ENCODE measurements around the gene NEK3. TPM values are rescaled to one million over a fixed set of nuclear protein-coding genes. Genes with fewer than 3 reads are reported as not detected.
"Not testable (repeated sequence)": the region's sequence is repeated elsewhere in the genome, so short reads cannot be mapped to it uniquely, and the experiment has no call there.

The NEK3 gene
- 6.7 and 6.9 TPM in 2 replicates for total RNA-seq (2014; rRNA removed; shearing (Covaris generic); ENCODE audit: low replicate concordance)

DNA sequence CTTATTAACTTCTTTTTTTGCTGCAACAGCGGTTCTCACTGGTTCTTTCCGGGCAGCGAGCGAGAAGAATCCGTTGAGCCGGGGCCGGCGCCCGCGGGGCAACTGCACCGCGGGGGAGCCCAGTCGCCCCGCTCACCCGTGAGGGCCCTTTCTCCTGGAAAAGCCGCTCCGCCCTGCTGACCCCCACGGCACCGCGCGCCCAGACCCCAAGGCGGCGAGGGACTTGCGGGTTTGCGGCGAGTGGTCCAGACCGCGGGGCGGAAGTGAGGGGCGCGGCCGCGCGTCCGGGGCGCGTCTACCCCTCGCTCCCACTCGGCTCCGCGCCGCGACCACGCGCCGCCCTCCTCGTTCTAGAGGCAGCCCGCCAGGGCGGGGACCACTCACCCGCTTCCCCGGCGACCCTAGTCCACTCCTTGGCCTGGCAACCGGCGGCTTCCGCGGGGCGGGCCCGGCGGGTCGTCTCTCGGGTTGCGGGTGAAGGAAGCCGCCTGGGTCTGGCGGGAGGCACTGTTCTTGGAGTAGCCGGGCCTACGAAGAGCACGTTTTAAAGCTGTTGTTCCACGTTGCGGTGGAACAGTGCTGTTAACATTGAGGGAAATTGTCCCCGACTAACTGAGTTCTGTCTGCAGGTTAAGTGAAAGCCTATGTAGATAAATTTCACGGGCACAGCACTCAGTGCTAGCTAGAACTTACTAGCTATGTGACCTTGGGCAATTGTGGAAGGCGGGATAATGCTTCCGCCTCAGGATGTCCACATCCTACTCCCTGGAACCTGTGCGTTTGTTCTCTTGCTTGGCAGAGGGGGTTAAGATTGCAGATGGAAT is at the start of gene NEK3:
Gene NEK3 (minus strand): TSS at position 439 of the 824 bp plus-strand sequence. CDS start 3,406 bp downstream, outside the sequence.
- H3K27me3 ChIP-seq: no peaks in the 10 kb centered on the region
- no peaks in the 10 kb centered on the region for H3K36me3 ChIP-seq
- DNase-seq: peak; percentile 75
- no peaks in the 10 kb centered on the region for H3K9me3 ChIP-seq
- H3K4me3 ChIP-seq: peak within 1 kb of the TSS; percentile 73

DNA sequence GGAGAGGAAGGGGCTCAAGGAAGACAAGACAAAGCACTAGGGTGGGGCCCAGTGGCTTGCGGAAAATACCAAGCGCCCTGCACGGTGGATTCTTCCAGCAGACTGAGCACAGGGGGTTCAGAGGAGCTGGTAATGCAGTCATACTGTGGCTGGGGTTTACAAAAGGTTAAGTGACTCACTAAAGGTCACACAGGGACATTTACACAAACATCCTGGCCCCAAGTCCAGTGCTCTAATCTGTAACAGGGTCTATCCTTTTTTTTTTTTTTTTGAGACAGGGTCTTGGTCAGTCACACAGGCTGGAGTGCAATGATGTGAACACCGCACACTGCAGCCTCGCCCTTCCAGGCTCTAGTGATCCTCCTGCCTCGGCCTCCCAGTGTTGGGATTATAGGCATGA is 49.0 kb upstream of the NEK3 start:
- not testable (repeated sequence) for H3K27me3 ChIP-seq, H3K9me3 ChIP-seq, H3K4me3 ChIP-seq, DNase-seq, H3K36me3 ChIP-seq

GRCh38 chr13:52207896-52208295 is 48.5 kb upstream of the NEK3 start:
- H3K36me3 ChIP-seq, H3K9me3 ChIP-seq, H3K27me3 ChIP-seq, DNase-seq, H3K4me3 ChIP-seq: not testable (repeated sequence)

DNA sequence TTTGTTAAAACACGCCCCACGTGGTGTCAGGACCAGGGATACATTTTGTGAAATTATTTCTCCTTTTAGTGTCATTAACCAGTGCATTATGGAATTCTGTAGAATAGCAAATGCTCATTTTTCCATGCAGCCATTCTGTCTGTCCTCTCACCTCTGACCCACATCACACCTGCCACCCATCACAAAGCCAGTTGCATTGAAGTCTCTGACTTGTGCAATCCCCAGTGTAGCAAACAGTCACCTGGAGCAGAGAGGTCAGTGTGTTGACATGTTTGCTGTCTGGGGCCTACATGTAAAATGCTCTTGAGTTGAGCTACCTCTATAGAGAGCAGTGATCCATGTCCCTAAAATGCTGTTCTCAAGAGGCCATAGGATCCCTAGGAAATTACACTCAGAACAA is 47.9 kb upstream of the NEK3 start:
- H3K36me3 ChIP-seq, DNase-seq, H3K4me3 ChIP-seq, H3K27me3 ChIP-seq, H3K9me3 ChIP-seq: not testable (repeated sequence)

GRCh38 chr13:52204546-52204945 is 45.1 kb upstream of the NEK3 start:
- H3K9me3 ChIP-seq, H3K27me3 ChIP-seq, H3K36me3 ChIP-seq, DNase-seq, H3K4me3 ChIP-seq: not testable (repeated sequence)

- not testable (repeated sequence) for H3K9me3 ChIP-seq, H3K27me3 ChIP-seq
- DNase-seq: peak; percentile 93
Measured at GRCh38 chr13:52203864-52204263, 44.5 kb upstream of the NEK3 start.

DNA sequence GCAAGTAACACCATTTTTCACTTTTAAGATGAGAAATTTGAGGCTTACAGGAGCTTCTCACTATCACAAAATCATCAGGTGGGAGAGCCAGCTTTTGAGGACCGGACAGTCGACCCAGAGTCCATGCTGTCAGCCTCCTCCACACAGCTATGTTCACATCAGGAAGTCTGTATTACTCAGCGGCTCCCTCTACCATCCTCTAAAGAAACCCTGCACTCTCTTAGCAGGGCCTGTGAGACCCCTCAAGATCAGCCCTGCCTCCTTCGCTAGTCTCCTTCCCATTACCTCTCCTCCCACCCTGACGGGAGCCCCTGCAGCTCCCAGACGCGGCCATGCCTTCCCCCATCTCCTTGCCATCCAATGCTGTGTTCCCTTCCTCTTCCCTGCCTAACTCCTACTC is 43.1 kb upstream of the NEK3 start:
- H3K27me3 ChIP-seq, H3K4me3 ChIP-seq, H3K36me3 ChIP-seq, DNase-seq, H3K9me3 ChIP-seq: not testable (repeated sequence)

More at GRCh38 chr13:52203864-52204263, 44.5 kb upstream of the NEK3 start:
- not testable (repeated sequence) for H3K36me3 ChIP-seq, H3K4me3 ChIP-seq

DNA sequence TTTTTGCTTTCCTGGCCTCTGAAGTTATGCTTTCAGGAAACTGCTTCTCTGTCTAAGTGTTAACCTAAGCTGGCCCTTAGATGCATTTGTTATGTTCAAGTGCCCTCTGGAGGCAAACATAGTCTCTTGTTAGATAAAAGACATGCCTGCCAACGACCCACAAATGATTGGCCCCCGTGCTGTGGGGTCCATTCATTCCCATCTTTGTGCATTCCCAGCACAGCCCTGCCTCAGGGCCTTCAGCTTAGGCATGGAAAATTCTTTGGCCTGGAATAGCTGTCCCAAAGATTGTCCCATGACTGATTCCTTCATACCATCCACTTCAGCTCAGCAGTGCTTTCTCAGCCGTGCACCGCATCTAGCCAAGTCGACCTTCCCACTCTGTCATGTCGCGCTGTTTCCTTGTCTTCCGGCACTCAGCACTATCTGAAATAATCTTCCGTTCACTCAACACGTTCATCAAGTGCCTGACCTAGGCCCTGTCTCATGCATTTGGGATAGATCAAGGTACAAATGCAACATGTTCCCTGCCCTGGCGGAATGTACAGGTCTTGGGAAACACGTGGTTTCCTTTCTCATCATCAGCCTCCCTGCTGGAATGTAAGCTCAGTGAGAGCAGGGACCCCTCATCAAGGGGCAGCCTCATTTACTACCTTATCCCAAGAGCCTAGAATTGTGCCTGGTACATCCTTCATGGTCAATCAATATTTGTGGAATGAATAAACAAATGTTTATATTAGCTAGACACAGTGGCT is 42.2 kb upstream of the NEK3 start:
- not testable (repeated sequence) for DNase-seq, H3K4me3 ChIP-seq

DNA sequence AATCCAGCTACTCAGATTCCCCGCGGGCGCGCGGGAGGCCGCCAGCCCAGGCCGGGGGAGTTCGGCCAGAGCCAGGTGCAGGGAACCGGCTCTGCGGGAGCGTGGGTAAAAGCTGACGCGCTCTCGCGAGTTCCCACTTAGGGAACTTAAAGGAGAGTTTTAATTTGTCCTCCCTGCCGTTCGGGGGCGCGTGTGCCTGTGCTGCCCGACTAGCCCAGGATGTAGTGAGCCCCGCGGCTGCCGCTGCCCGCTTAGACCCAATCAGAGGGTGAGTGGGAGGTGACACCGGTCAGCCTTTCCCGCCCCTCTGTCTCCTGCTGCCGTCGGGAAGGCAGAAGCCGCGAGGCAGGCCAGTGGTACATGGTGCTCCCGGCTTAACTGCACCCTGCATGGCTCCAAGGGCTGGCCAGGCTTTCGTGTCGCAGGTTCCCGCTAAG is 36.0 kb upstream of the NEK3 start:
- Histone ChIP-seq H3K27me3 (no peaks in the 10 kb centered on the region), H3K9me3 (no peaks in the 10 kb centered on the region), H3K4me3 (peak overlapping the region; percentile 85; the same call in 1 of the 2 replicates), H3K36me3 (no peaks in the 10 kb centered on the region)
- DNase-seq: no peak

More for the DNA sequence above, 42.2 kb upstream of the NEK3 start:
- not testable (repeated sequence) for H3K36me3 ChIP-seq, H3K9me3 ChIP-seq, H3K27me3 ChIP-seq

GRCh38 chr13:52194184-52194868 is 34.9 kb upstream of the NEK3 start:
- H3K36me3 ChIP-seq: peaks cover under 1% of the 10 kb centered on the region; the same call in 1 of the 2 replicates
- no peaks in the 10 kb centered on the region for H3K27me3 ChIP-seq
- DNase-seq: peak; percentile 84
- no peaks in the 10 kb centered on the region for H3K9me3 ChIP-seq
- H3K4me3 ChIP-seq: peak overlapping the region; percentile 85

GRCh38 chr13:52193587-52194183 is 34.3 kb upstream of the NEK3 start:
- not testable (repeated sequence) for DNase-seq, H3K36me3 ChIP-seq, H3K27me3 ChIP-seq, H3K9me3 ChIP-seq
- peak overlapping the region; percentile 85 for H3K4me3 ChIP-seq

GRCh38 chr13:52187424-52188187 is 28.2 kb upstream of the NEK3 start:
- H3K9me3 ChIP-seq, H3K27me3 ChIP-seq, H3K4me3 ChIP-seq: not testable (repeated sequence)
- peak; percentile 14 for DNase-seq
- H3K36me3 ChIP-seq: peaks cover 18% of the 10 kb centered on the region

DNA sequence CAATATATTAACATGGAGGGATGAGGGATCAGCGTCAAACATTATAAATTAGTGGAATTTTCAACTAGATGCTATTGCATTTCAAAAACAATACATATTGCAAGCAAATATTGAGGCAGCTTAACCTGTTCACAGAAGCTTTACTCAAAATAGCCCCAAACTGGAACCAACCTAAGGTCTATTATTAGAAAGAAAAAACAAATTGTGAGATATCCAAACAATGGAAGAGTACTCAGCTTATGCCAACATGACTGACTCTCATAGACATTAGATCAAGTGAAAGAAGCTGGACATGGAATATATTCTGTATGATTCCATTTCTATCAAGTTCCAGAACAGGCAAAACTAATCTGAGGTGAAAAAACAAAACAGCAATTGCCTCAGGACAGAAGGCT is 27.6 kb upstream of the NEK3 start:
- Histone ChIP-seq H3K27me3 (no peaks in the 10 kb centered on the region), H3K36me3 (peaks cover 18% of the 10 kb centered on the region), H3K9me3 (no peaks in the 10 kb centered on the region), H3K4me3 (no peak overlapping the region)
- DNase-seq: no peak

GRCh38 chr13:52181316-52181954 is 22.0 kb upstream of the NEK3 start:
- H3K4me3 ChIP-seq, H3K9me3 ChIP-seq, DNase-seq, H3K27me3 ChIP-seq: not testable (repeated sequence)
- H3K36me3 ChIP-seq: peaks cover 24% of the 10 kb centered on the region

DNA sequence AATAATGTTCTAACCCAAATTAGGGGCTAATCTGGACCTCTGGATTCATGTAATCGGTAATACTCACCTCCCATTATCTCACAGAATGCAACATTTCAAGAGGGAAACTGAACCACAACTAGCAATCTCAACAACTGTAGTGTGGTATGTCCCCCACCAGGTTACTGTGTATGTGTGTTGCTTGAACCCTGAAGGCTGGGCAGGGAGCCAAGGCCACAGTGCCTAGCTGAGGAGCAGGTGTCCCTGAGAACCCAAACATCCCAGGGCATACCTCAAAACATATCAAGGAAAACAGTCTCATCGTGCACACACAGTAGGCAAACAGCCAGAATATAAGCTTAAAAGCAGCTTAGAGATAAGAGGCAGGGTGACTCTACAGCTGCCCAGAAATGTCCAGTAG is 20.5 kb upstream of the NEK3 start:
- Histone ChIP-seq H3K36me3 (peaks cover 22% of the 10 kb centered on the region), H3K9me3 (no peaks in the 10 kb centered on the region), H3K27me3 (no peaks in the 10 kb centered on the region), H3K4me3 (no peak overlapping the region)
- no peak for DNase-seq

- H3K4me3 ChIP-seq: no peak overlapping the region
- H3K9me3 ChIP-seq: no peaks in the 10 kb centered on the region
- H3K27me3 ChIP-seq: no peaks in the 10 kb centered on the region
- H3K36me3 ChIP-seq: peaks cover 30% of the 10 kb centered on the region
- no peak for DNase-seq
Measured at GRCh38 chr13:52177276-52177675, 17.9 kb upstream of the NEK3 start.
